HG03039 (cell line): Measurements from ENCODE around the gene ZNF275.

ENCODE experiments used
- ATAC-seq: cut with Tn5 transposase; IDR thresholded peaks from one replicate; pipeline ENCODE4 v1.9.1; 2021; ENCODE audit warnings: mild to moderate bottlenecking, moderate library complexity; ENCODE audit not compliant: unreplicated experiment

Gene ZNF275

GRCh38 chrX:153351981-153352380, 18.0 kb downstream of the ZNF275 start:
- ATAC-seq, result no peak

GRCh38 chrX:153352858-153353257, 18.9 kb downstream of the ZNF275 start:
- ATAC-seq, result no peak

GRCh38 chrX:153353416-153353815, 19.5 kb downstream of the ZNF275 start:
- ATAC-seq, result no peak

- ATAC-seq, result no peak
Measured at GRCh38 chrX:153357877-153358276, 23.9 kb downstream of the ZNF275 start.

GRCh38 chrX:153361781-153362397, 27.9 kb downstream of the ZNF275 start:
- no peak for ATAC-seq

GRCh38 chrX:153365670-153366069, 31.7 kb downstream of the ZNF275 start:
- no peak for ATAC-seq

- no peak for ATAC-seq
Measured at GRCh38 chrX:153366119-153366518, 32.2 kb downstream of the ZNF275 start.

- no peak for ATAC-seq
Measured at GRCh38 chrX:153366878-153367538, 33.1 kb downstream of the ZNF275 start.

GRCh38 chrX:153370293-153371055, 36.5 kb downstream of the ZNF275 start:
- ATAC-seq, result no peak

GRCh38 chrX:153371256-153371655, 37.3 kb downstream of the ZNF275 start:
- no peak for ATAC-seq

GRCh38 chrX:153372949-153373348, 39.0 kb downstream of the ZNF275 start:
- ATAC-seq, result no peak

- no peak for ATAC-seq
Measured at GRCh38 chrX:153374426-153374825, 40.5 kb downstream of the ZNF275 start.

- ATAC-seq, result no peak
Measured at GRCh38 chrX:153375571-153375970, 41.6 kb downstream of the ZNF275 start.

GRCh38 chrX:153377727-153378126, 43.8 kb downstream of the ZNF275 start:
- ATAC-seq, result no peak

GRCh38 chrX:153378607-153379006, 44.7 kb downstream of the ZNF275 start:
- no peak for ATAC-seq

GRCh38 chrX:153379508-153379907, 45.6 kb downstream of the ZNF275 start:
- ATAC-seq, result no peak

GRCh38 chrX:153379971-153380581, 46.1 kb downstream of the ZNF275 start:
- no peak for ATAC-seq

GRCh38 chrX:153380691-153381090, 46.7 kb downstream of the ZNF275 start:
- no peak for ATAC-seq

GRCh38 chrX:153381684-153382532, 48.0 kb downstream of the ZNF275 start:
- ATAC-seq, result no peak

- ATAC-seq, result no peak
Measured at GRCh38 chrX:153382563-153383482, 48.9 kb downstream of the ZNF275 start.
